Tibial nerve (tissue), 4 donors: ENCODE data around the gene PCDHGA6.

ENCODE experiments used
- CTCF ChIP-seq, 5 experiments: fragments of 200-600 bp in 3 of 5; fragments of 450-650 bp in 2 of 5; sonication (generic) in 3 of 5; IDR thresholded peaks; one replicate each; pipeline ENCODE4 v1.5.1; 2016 to 2019; ENCODE audit warnings: antibody characterized with exemption in 5 of 5, mild to moderate bottlenecking in 3 of 5, moderate library complexity in 2 of 5
- EP300 ChIP-seq, 2 donors: sonication (generic); formaldehyde crosslinking; IDR thresholded peaks; one replicate each; pipeline ENCODE4 v1.6.1; 2017; ENCODE audit warnings: antibody characterized with exemption in 2 of 2, mild to moderate bottlenecking in 1 of 2
- POLR2A ChIP-seq, 2 donors: fragments of 450-650 bp; IDR thresholded peaks; one replicate each; pipeline ENCODE4 v1.6.1; 2017; ENCODE audit warnings: antibody characterized with exemption in 2 of 2, mild to moderate bottlenecking in 2 of 2, moderate library complexity in 2 of 2

GRCh38 chr5:141369994-141370848 lies 3.5 kb upstream of the PCDHGA6 start, which contains the start of gene PCDHGB3:
- peak in 2 of 5 experiments; percentile 13 to 15 for TF ChIP-seq CTCF (IDR thresholded peaks at IDR 0.05)
- no peak for TF ChIP-seq POLR2A (IDR thresholded peaks at IDR 0.05)
- TF ChIP-seq EP300 (IDR thresholded peaks at IDR 0.05) = no peak
